Trophoblast cell (in vitro differentiated cells and primary cell): ENCODE results near the gene SYNE2.
"Not testable (repeated sequence)": the region's sequence is repeated elsewhere in the genome, so short reads cannot be mapped to it uniquely, and the experiment has no call there.

Experiments
- DNase-seq, 2 donors: peaks; one replicate each; pipeline ENCODE4 v3.0.0-alpha.2; 2016
- H2AFZ ChIP-seq: 2 replicates; pipeline ENCODE4 v1.6.1; 2013; ENCODE audit warnings: low read length, moderate library complexity, mild to moderate bottlenecking; ENCODE audit not compliant: insufficient read depth, poor library complexity
- H2AK5ac ChIP-seq: 2 replicates; pipeline ENCODE4 v1.6.1; 2013; ENCODE audit warnings: mild to moderate bottlenecking, low read length
- H2BK120ac ChIP-seq: 2 replicates; pipeline ENCODE4 v1.6.1; 2013; ENCODE audit warnings: low read length, mild to moderate bottlenecking, moderate library complexity; ENCODE audit not compliant: insufficient read depth, poor library complexity
- H2BK12ac ChIP-seq: 2 replicates; pipeline ENCODE4 v1.6.1; 2013; ENCODE audit warnings: mild to moderate bottlenecking, low read length, moderate library complexity
- H2BK5ac ChIP-seq: 2 replicates; pipeline ENCODE4 v1.6.1; 2013; ENCODE audit warnings: low read length, low read depth, moderate library complexity, mild to moderate bottlenecking; ENCODE audit not compliant: poor library complexity
- H3K14ac ChIP-seq: 2 replicates; pipeline ENCODE4 v1.6.1; 2013; ENCODE audit warnings: mild to moderate bottlenecking, low read length
- H3K18ac ChIP-seq: 2 replicates; pipeline ENCODE4 v1.6.1; 2013; ENCODE audit warnings: mild to moderate bottlenecking, low read length
- H3K23ac ChIP-seq: 2 replicates; pipeline ENCODE4 v1.6.1; 2013; ENCODE audit warnings: low read length
- H3K27ac ChIP-seq: 2 replicates; pipeline ENCODE4 v1.5.1; 2013; ENCODE audit warnings: low read depth, mild to moderate bottlenecking, inconsistent platforms, low read length, moderate library complexity
- H3K27me3 ChIP-seq: 2 replicates; pipeline ENCODE4 v1.6.1; 2013; ENCODE audit warnings: inconsistent platforms, mild to moderate bottlenecking, low read length, moderate library complexity; ENCODE audit not compliant: insufficient read depth
- H3K36me3 ChIP-seq, 2 experiments: 1 replicate in 1 of 2; 2 replicates in 1 of 2; pipeline ENCODE4 v1.6.1; 2013; ENCODE audit warnings: low read length in 2 of 2, mild to moderate bottlenecking in 2 of 2, moderate library complexity in 1 of 2; ENCODE audit not compliant: insufficient read depth in 2 of 2, control insufficient read depth in 1 of 2
- H3K4ac ChIP-seq: 2 replicates; pipeline ENCODE4 v1.6.1; 2013; ENCODE audit warnings: low read depth, mild to moderate bottlenecking, low read length, moderate library complexity
- H3K4me1 ChIP-seq, 2 experiments: 1 replicate in 1 of 2; 2 replicates in 1 of 2; pipeline ENCODE4 v1.6.1; 2013; ENCODE audit warnings: low read length in 2 of 2, mild to moderate bottlenecking in 2 of 2, moderate library complexity in 1 of 2; ENCODE audit not compliant: insufficient read depth in 2 of 2, control insufficient read depth in 1 of 2
- H3K4me2 ChIP-seq: 2 replicates; pipeline ENCODE4 v1.6.1; 2013; ENCODE audit warnings: inconsistent platforms, mild to moderate bottlenecking, low read length, moderate library complexity
- H3K4me3 ChIP-seq: 2 replicates; pipeline ENCODE4 v1.5.1; 2013; ENCODE audit warnings: mild to moderate bottlenecking, low read depth, low read length, inconsistent platforms
- H3K79me1 ChIP-seq: one replicate; pipeline ENCODE4 v1.6.1; 2013; ENCODE audit warnings: low read length
- H3K79me2 ChIP-seq: 2 replicates; pipeline ENCODE4 v1.6.1; 2013; ENCODE audit warnings: low read length, mild to moderate bottlenecking; ENCODE audit not compliant: control insufficient read depth, insufficient read depth, poor library complexity
- H3K9ac ChIP-seq: 2 replicates; pipeline ENCODE4 v1.6.1; 2013; ENCODE audit warnings: mild to moderate bottlenecking, low read length
- H3K9me3 ChIP-seq: 2 replicates; pipeline ENCODE4 v1.6.1; 2013; ENCODE audit warnings: low read depth, mild to moderate bottlenecking, control low read depth, inconsistent platforms, low read length; ENCODE audit not compliant: insufficient read depth
- H4K12ac ChIP-seq: 2 replicates; pipeline ENCODE4 v1.6.1; 2013; ENCODE audit warnings: low read depth, mild to moderate bottlenecking, low read length, moderate library complexity
- H4K8ac ChIP-seq: 2 replicates; pipeline ENCODE4 v1.6.1; 2013; ENCODE audit warnings: low read depth, mild to moderate bottlenecking, low read length, moderate library complexity
- H4K91ac ChIP-seq: one replicate; pipeline ENCODE4 v1.6.1; 2013; ENCODE audit warnings: low read depth, mild to moderate bottlenecking, low read length, moderate library complexity
- WGBS: extraction: QIAGEN DNeasy Blood & Tissue Kit; methylation state at CpG from one replicate; pipeline ENCODE4 v1.1.7; 2013; ENCODE audit warnings: missing lambda C conversion rate; ENCODE audit not compliant: insufficient read length, insufficient coverage; ENCODE audit errors: extremely low coverage; 5-methylcytosine and 5-hydroxymethylcytosine counted together

The SYNE2 gene

GRCh38 chr14:64210216-64210615 is 357.4 kb downstream of the SYNE2 start:
- no peak overlapping the region for H3K14ac ChIP-seq
- H4K12ac ChIP-seq: no peak overlapping the region
- no peak overlapping the region for H2BK12ac ChIP-seq
- H2AFZ ChIP-seq: no peak overlapping the region
- no peaks in the 10 kb centered on the region for H3K9me3 ChIP-seq
- no peak overlapping the region for H4K8ac ChIP-seq
- no peak overlapping the region for H3K23ac ChIP-seq
- no peak overlapping the region for H3K4me3 ChIP-seq
- no peak overlapping the region for H3K27ac ChIP-seq
- H3K4me2 ChIP-seq: no peak overlapping the region
- WGBS: no CpG with 5 or more reads among the region's 12 CpGs
- no peak overlapping the region for H3K18ac ChIP-seq
- no peak overlapping the region for H3K4ac ChIP-seq
- peaks cover 11% of the 10 kb centered on the region in 2 experiments for H3K4me1 ChIP-seq
- H3K79me2 ChIP-seq: peaks cover 2% of the 10 kb centered on the region
- DNase-seq: no peak
- H3K79me1 ChIP-seq: peaks cover 7% of the 10 kb centered on the region
- H3K9ac ChIP-seq: no peak overlapping the region
- no peak overlapping the region for H2AK5ac ChIP-seq
- no peak overlapping the region for H4K91ac ChIP-seq
- H2BK5ac ChIP-seq: no peak overlapping the region
- peaks cover 22 to 25% of the 10 kb centered on the region in 2 experiments for H3K36me3 ChIP-seq
- no peaks in the 10 kb centered on the region for H3K27me3 ChIP-seq
- no peak overlapping the region for H2BK120ac ChIP-seq

- not testable (repeated sequence) for H3K79me2 ChIP-seq, H3K79me1 ChIP-seq, H3K14ac ChIP-seq, H3K27ac ChIP-seq, H3K23ac ChIP-seq, H3K4me3 ChIP-seq, H3K27me3 ChIP-seq, H3K9ac ChIP-seq, H2BK120ac ChIP-seq, DNase-seq, H2BK5ac ChIP-seq, H3K9me3 ChIP-seq, H2AK5ac ChIP-seq, H4K12ac ChIP-seq, H2AFZ ChIP-seq, H2BK12ac ChIP-seq, H3K4me2 ChIP-seq, H3K18ac ChIP-seq, H4K91ac ChIP-seq, H4K8ac ChIP-seq, H3K4ac ChIP-seq
- Histone ChIP-seq H3K4me1 (peaks cover 11 to 14% of the 10 kb centered on the region in 2 experiments), H3K36me3 (peaks cover 22 to 30% of the 10 kb centered on the region in 2 experiments)
- no CpG with 5 or more reads among the region's 6 CpGs for WGBS
Measured at GRCh38 chr14:64210912-64211311, 358.1 kb downstream of the SYNE2 start.

- no peak overlapping the region for H3K4me2 ChIP-seq
Measured at GRCh38 chr14:64212666-64213065, 359.9 kb downstream of the SYNE2 start.

GRCh38 chr14:64213086-64213485 is 360.3 kb downstream of the SYNE2 start:
- Histone ChIP-seq H2AK5ac (no peak overlapping the region), H2AFZ (no peak overlapping the region), H4K8ac (no peak overlapping the region), H3K36me3 (peaks cover 26 to 34% of the 10 kb centered on the region in 2 experiments), H3K9ac (no peak overlapping the region), H2BK5ac (peak overlapping the region; percentile 35), H3K4me1 (peaks cover 11 to 16% of the 10 kb centered on the region in 2 experiments), H3K4me2 (no peak overlapping the region), H2BK12ac (no peak overlapping the region), H3K79me1 (peaks cover 7% of the 10 kb centered on the region), H3K4me3 (no peak overlapping the region), H3K79me2 (peaks cover 2% of the 10 kb centered on the region), H3K27me3 (no peaks in the 10 kb centered on the region), H3K23ac (no peak overlapping the region), H3K4ac (no peak overlapping the region), H2BK120ac (peak overlapping the region; percentile 77), H3K9me3 (no peaks in the 10 kb centered on the region), H3K14ac (no peak overlapping the region), H3K27ac (peak overlapping the region; percentile 76), H3K18ac (no peak overlapping the region), H4K91ac (peak overlapping the region; percentile 79), H4K12ac (no peak overlapping the region)
- peak; percentile 77 to 87 for DNase-seq
- no CpG with 5 or more reads among the region's 5 CpGs for WGBS

More at GRCh38 chr14:64212666-64213065, 359.9 kb downstream of the SYNE2 start:
- Histone ChIP-seq H3K14ac (peak overlapping the region; percentile 62), H3K9me3 (no peaks in the 10 kb centered on the region), H3K79me2 (peaks cover 2% of the 10 kb centered on the region), H4K91ac (peak overlapping the region; percentile 78), H2BK12ac (peak overlapping the region; percentile 92), H4K8ac (no peak overlapping the region), H4K12ac (no peak overlapping the region), H3K79me1 (peaks cover 7% of the 10 kb centered on the region), H3K4ac (no peak overlapping the region), H2AFZ (no peak overlapping the region), H2AK5ac (no peak overlapping the region), H2BK5ac (peak overlapping the region; percentile 32), H3K27ac (no peak overlapping the region), H3K23ac (no peak overlapping the region), H3K27me3 (no peaks in the 10 kb centered on the region), H3K9ac (no peak overlapping the region), H3K4me3 (no peak overlapping the region), H3K36me3 (peaks cover 26 to 34% of the 10 kb centered on the region in 2 experiments), H2BK120ac (peak overlapping the region; percentile 77), H3K4me1 (peaks cover 11 to 16% of the 10 kb centered on the region in 2 experiments), H3K18ac (no peak overlapping the region)
- no peak for DNase-seq
- WGBS: no CpG with 5 or more reads among the region's 8 CpGs
